Colonic mucosa (tissue), 4 donors: Measurements from ENCODE around the gene GJA9. TPM values are rescaled to one million over a fixed set of nuclear protein-coding genes. Genes with fewer than 3 reads are reported as not detected.

Source experiments
- DNase-seq: peaks from one replicate; pipeline ENCODE4 v3.0.0-alpha.2; 2020
- H3K27ac ChIP-seq: fragments of 200-600 bp; one replicate; pipeline ENCODE4 v1.8.0; 2021
- H3K27me3 ChIP-seq: fragments of 200-600 bp; one replicate; pipeline ENCODE4 v1.8.0; 2021
- H3K36me3 ChIP-seq: fragments of 200-600 bp; one replicate; pipeline ENCODE4 v1.8.0; 2021
- H3K4me1 ChIP-seq: fragments of 200-600 bp; one replicate; pipeline ENCODE4 v1.8.0; 2021; ENCODE audit warnings: mild to moderate bottlenecking
- H3K4me3 ChIP-seq: fragments of 200-600 bp; one replicate; pipeline ENCODE4 v1.8.0; 2021
- H3K9ac ChIP-seq, 2 donors: one replicate each; pipeline ENCODE4 v1.7.0; 2013; ENCODE audit warnings: control low read depth in 2 of 2, low read depth in 2 of 2, low read length in 2 of 2
- H3K9me3 ChIP-seq: fragments of 200-600 bp; one replicate; pipeline ENCODE4 v1.8.0; 2021
- CTCF ChIP-seq: fragments of 200-600 bp; IDR thresholded peaks from one replicate; pipeline ENCODE4 v1.8.0; 2022; ENCODE audit warnings: antibody characterized with exemption, mild to moderate bottlenecking
- intact Hi-C: fragments of 100-400 bp; cut with DNase I; formaldehyde crosslinking; loops from one replicate; pipeline ENCODE4 v1.14.1; 2022
- total RNA-seq, 2 donors: library from RNA; stranded (reverse); fragmentation: NEBNext Ultra II Directional in 1 of 2; extraction: Animal tissue kit (Norgen Biotek cat#: 25700) in 1 of 2; gene quantifications; one replicate each; pipeline ENCODE4 v1.2.1, GENCODE V29; 2021
- donor health status: healthy.
- donor health status: DM: no; HTN: no; CAD: no.
- donor health status: DM: no; HTN: no; CAD: no.

Gene GJA9
- total RNA-seq, 2 donors from 2014 or later: 0.88 to 1.7 TPM

- intact Hi-C loops: no loop called here
- DNase-seq: no peak
Measured at GRCh38 chr1:38829368-38829767, 52.0 kb downstream of the GJA9 start.

GRCh38 chr1:38827318-38827717, 54.1 kb downstream of the GJA9 start:
- Histone ChIP-seq H3K9ac (no peak overlapping the region), H3K27ac (no peak overlapping the region), H3K4me1 (no peaks in the 10 kb centered on the region), H3K4me3 (no peak overlapping the region), H3K9me3 (no peaks in the 10 kb centered on the region), H3K27me3 (no peaks in the 10 kb centered on the region), H3K36me3 (no peaks in the 10 kb centered on the region)
- no peak for DNase-seq
- intact Hi-C loops: no loop called here
- TF ChIP-seq CTCF: no peak

More at GRCh38 chr1:38829368-38829767, 52.0 kb downstream of the GJA9 start:
- no peaks in the 10 kb centered on the region for H3K36me3 ChIP-seq
- H3K9ac ChIP-seq: no peak overlapping the region
- H3K9me3 ChIP-seq: no peaks in the 10 kb centered on the region
- no peaks in the 10 kb centered on the region for H3K27me3 ChIP-seq
- no peak for TF ChIP-seq CTCF
- no peaks in the 10 kb centered on the region for H3K4me1 ChIP-seq
- no peak overlapping the region for H3K4me3 ChIP-seq
- no peak overlapping the region for H3K27ac ChIP-seq

- no peak for DNase-seq
- TF ChIP-seq CTCF: no peak
- no peak overlapping the region for H3K9ac ChIP-seq
- H3K36me3 ChIP-seq: no peaks in the 10 kb centered on the region
- H3K27me3 ChIP-seq: no peaks in the 10 kb centered on the region
- H3K27ac ChIP-seq: no peak overlapping the region
- no peaks in the 10 kb centered on the region for H3K9me3 ChIP-seq
- no peaks in the 10 kb centered on the region for H3K4me1 ChIP-seq
- intact Hi-C loops: no loop called here
- no peak overlapping the region for H3K4me3 ChIP-seq
Measured at GRCh38 chr1:38826886-38827285, 54.5 kb downstream of the GJA9 start.

GRCh38 chr1:38826262-38826661, 55.1 kb downstream of the GJA9 start:
- Histone ChIP-seq H3K4me1 (no peaks in the 10 kb centered on the region), H3K9ac (no peak overlapping the region), H3K27me3 (no peaks in the 10 kb centered on the region), H3K27ac (no peak overlapping the region), H3K9me3 (no peaks in the 10 kb centered on the region), H3K36me3 (no peaks in the 10 kb centered on the region), H3K4me3 (no peak overlapping the region)
- no peak for DNase-seq
- no peak for TF ChIP-seq CTCF
- intact Hi-C loops: no loop called here

Other genes with a start within 250 kb of the GJA9 start
- 10 to 100 TPM; 14.7 to 30.6 TPM for gene RRAGC, start 21.8 kb downstream of the GJA9 start, total RNA-seq
- 10 to 100 TPM; 42.0 to 55.1 TPM for gene MYCBP, start 8.2 kb downstream of the GJA9 start, total RNA-seq
- 10 to 100 TPM; 42.5 to 46.7 TPM for gene RHBDL2, start 60.2 kb upstream of the GJA9 start, total RNA-seq
- gene AKIRIN1, start 109.7 kb upstream of the GJA9 start, total RNA-seq: 10 to 100 TPM; 48.0 to 70.2 TPM
- gene NDUFS5, start 144.8 kb upstream of the GJA9 start, total RNA-seq: 100 to 1,000 TPM; 229 to 270 TPM